B cell (primary cell): ENCODE measurements around the gene ARFIP2.

ENCODE experiments used
- EZH2 ChIP-seq: IDR thresholded peaks from 2 replicates; pipeline ENCODE4 v1.6.1; 2012; ENCODE audit warnings: borderline replicate concordance, low read depth, mild to moderate bottlenecking, moderate library complexity, low read length; ENCODE audit not compliant: insufficient read depth, poor library complexity, severe bottlenecking
- TF ChIP-seq, protein P1 (sequence below): fragments of 200-600 bp; IDR thresholded peaks from one replicate; pipeline ENCODE4 v1.8.0; 2022; ENCODE audit warnings: antibody characterized with exemption, mild to moderate bottlenecking

- TF ChIP-seq, protein P1, sequence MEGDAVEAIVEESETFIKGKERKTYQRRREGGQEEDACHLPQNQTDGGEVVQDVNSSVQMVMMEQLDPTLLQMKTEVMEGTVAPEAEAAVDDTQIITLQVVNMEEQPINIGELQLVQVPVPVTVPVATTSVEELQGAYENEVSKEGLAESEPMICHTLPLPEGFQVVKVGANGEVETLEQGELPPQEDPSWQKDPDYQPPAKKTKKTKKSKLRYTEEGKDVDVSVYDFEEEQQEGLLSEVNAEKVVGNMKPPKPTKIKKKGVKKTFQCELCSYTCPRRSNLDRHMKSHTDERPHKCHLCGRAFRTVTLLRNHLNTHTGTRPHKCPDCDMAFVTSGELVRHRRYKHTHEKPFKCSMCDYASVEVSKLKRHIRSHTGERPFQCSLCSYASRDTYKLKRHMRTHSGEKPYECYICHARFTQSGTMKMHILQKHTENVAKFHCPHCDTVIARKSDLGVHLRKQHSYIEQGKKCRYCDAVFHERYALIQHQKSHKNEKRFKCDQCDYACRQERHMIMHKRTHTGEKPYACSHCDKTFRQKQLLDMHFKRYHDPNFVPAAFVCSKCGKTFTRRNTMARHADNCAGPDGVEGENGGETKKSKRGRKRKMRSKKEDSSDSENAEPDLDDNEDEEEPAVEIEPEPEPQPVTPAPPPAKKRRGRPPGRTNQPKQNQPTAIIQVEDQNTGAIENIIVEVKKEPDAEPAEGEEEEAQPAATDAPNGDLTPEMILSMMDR, result no peak
- TF ChIP-seq EZH2, result no peak
These were observed 48.1 kb upstream of the ARFIP2 start for GRCh38 chr11:6529266-6529665.
